GM11168 (cell line): Measurements from ENCODE around the gene TTC9.

Experiments used
- in situ Hi-C: fragments of 300-500 bp; cut with MboI; formaldehyde crosslinking; loops from one replicate; pipeline ENCODE4 v1.12.0; 2022; ENCODE audit warnings: low sequenced_read_pairs; ENCODE audit not compliant: unreplicated experiment

TTC9 gene

DNA sequence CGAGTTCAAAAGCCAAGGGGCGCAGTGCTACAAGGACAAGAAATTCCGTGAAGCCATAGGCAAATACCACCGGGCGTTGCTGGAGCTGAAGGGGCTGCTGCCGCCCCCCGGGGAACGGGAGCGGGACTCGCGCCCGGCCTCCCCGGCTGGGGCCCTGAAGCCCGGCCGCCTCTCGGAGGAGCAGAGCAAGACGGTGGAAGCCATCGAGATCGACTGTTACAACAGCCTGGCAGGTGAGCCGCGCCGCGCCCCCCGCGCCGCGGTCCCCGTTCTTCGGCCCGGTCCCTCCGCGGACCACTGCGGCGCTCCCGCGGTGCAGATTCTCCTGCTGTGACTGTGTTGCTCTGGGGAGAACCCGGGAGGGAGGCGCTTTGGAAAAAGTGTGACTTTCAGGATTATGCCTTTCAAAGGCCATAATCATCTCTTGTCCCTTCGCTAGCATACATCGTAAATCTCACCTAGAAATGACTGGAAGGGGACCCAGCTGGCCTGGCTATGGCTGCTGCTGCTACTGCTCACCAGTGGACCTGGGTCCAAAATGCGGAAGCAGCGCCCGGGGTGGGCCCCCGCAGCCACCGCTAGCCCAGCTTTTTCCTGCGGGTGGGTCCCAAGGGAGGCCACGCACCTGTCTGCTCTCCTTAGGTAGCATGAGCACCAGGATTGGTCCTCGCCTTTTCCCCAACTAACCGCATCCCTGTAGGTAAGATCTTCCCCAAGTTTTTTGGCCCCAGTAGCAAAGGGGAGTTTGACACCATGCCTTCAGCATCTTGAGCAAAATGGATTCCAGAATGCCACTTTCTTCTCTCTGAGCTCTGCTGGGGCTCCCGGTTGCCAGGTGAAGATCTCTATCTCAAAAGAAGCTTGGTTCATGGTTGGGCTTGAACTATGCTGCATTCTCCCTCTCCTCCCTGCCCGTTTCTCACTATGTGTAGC lies 853 bp downstream of the TTC9 start:
- in situ Hi-C loops: no loop called here

GRCh38 chr14:70643967-70644366 lies 2.3 kb downstream of the TTC9 start:
- in situ Hi-C loops: no loop called here

DNA sequence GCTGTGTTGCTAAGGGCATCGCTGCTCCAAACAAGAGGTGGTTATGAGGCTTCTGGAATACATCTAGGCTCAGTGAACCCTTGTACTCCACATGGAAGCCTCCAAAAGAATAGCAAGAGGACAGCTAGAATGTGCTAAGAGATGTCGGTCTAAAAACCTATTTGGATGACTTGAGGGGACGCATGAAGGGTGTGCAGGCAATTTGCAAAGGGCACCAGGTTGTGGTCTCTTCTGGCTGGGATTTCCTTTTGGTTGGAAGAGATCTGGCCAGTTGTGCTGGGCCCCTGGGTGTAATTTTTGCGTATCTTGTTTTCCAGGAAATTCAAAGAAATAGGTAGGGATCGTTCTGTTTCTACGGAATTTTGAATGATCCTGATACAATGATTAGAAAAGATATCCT lies 4.2 kb downstream of the TTC9 start:
- in situ Hi-C loops: no loop called here

DNA sequence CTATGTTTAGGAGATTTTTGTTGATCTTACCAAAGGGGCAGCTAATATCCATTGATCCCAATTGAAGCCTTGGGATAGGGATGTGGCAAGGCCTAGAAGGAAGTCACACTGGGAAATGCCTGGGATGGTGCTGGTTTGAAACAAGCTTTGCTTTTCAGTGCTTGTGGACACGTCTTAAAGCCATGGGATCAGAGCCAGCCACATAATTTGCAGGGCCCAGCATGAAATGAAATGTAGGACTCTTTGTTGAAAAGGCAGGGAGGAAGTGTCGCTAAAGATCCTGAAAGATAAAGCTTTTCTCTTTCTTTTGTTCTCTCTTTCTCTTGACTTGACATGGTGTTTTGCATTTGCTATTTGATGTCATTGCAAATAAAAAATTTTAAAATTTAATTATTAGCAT lies 5.0 kb downstream of the TTC9 start:
- in situ Hi-C loops: no loop called here

- in situ Hi-C loops: no loop called here
Measured at GRCh38 chr14:70648346-70648745, 6.6 kb downstream of the TTC9 start.

DNA sequence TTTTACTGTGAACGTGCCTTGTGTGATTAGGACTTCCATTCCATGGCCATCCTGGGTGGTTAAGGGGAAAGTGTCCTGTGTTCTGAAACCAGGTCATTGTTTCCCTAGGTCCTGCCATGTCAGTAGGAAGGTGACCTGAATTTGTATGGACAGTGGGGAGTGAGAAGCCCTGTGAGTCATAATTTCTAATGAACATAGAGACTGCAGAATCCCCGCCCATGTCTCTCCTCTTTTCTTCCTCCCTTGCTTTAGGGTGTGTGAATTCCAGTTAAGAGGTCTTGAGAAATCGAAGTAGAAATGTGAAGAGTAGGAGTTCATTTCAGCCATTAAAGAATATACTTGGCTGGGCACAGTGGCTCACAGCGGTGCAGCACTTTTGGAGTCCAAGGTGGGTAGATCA lies 8.1 kb downstream of the TTC9 start:
- in situ Hi-C loops: no loop called here

DNA sequence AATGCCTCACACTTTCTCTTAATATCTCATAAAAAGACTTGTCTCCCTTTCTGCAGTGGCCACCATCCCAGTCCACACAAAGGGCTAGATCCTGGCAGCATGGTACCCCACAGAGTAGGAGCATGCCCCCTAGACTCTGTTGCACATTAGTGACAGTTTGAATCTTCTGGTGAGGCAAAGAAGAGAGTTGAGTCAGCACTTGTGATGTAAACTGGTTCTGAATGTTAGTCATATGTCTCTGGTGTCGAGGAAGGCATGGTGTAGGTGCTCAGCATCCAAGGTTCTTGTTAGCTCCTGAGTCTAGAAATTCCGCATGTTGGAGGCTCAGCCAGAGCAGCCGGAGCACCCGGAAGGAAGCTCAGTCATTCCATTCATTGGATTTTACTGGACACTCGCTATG lies 9.8 kb downstream of the TTC9 start:
- in situ Hi-C loops: no loop called here

DNA sequence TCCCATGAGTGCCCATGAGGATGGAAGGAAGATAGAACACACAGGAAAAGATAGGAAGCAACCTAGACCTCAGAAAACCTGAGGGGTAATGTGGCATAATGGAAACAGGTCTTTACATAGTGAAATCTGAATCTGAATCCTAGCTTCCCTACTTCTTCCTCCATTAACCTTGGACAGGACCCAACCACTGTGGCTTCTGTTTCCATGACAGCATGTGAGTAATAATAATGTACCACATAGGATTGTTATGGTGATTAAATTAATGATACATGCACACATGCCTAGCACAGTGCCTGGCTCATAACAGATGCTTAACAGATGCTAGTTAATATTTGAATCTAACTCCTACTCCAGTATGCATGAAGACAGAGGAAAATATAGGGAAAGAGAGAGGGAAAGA lies 11.2 kb downstream of the TTC9 start:
- in situ Hi-C loops: no loop called here

DNA sequence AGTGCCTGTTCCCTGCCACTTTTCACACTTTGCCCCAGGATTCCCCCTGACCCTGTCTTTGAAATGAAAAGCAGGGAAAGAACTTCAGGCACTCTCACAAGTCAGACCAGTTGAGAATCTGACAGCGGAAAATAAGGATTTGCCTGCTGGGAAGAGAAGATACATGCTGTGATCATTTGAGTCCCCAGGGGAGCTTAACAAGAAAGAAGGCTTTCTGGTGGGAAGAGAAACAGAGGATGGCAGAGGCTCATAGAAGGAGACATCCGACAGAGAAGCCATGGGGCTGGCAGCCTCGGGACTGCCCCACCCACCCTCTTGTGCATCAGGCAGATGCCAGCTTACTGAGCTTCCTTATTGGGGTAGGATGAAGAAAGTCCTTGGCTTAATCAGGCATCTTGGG lies 11.9 kb downstream of the TTC9 start:
- in situ Hi-C loops: no loop called here

DNA sequence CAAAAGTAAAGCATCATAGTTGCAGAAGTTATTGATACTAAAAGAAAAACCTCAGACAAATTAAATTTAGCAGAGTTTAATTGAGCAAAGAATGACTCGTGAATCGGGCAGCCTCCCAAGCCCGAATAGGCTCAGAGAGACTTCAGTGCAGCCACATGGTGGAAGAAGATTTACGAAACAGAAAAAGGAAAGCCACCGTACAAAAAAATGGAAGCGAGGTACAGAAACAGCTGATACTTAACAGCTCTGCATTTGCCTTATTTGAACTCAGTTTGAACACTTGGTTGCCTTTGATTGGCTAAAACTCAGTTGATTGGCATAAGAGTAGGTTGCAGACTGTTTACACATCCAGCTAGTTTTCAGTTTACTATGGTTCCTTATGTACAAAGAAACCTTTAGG lies 12.9 kb downstream of the TTC9 start:
- in situ Hi-C loops: no loop called here

DNA sequence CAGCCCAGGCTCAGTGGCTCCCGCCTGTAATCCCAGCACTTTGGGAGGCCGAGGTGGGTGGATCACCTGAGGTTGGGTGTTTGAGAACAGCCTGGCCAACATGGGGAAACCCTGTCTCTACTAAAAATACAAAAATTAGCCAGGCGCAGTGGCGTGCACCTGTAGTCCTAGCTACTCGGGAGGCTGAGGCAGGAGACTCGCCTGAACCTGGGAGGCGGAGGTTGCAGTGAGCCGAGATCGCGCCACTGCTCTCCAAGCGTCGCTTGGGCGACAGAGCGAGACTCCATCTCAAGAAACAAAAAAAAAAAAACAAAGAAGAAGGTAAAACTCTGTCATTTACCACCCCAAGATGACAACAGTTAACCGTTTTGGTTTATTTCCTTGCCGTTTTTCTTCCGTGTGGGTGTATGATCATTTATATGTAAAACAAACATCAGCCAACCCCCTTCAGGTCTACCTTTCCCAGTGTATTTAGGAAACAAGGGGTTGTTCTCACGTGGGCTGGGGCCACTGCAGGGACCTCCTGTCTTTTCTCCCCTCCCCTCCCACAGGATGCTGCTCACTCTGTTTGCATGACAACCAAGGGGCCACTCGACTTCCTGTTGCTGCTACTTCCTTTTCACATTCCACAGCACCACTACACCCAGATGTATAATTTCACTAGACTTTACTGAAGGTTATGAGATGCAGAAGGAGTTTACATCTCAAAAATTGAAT lies 13.6 kb downstream of the TTC9 start:
- in situ Hi-C loops: no loop called here

DNA sequence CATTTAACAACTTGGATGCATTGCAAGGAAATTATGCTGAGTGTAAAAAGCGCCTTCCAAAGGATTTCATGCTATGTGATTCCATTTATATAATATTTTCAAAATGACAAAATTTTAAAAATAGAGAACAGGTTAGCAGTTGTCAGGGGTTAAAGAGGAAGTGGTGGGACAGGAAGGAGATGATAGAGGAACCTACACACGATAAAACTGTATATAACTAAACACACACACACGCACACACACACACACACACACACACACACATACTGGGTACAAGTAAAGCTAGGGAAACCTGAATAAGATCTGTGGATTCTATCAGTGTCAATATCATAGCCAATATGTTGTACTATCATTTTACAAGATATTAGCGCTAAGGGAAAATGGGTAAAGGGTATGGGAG lies 17.2 kb downstream of the TTC9 start:
- in situ Hi-C loops: no loop called here

- in situ Hi-C loops: no loop called here
Measured at GRCh38 chr14:70660967-70661893, 19.5 kb downstream of the TTC9 start.

- in situ Hi-C loops: no loop called here
Measured at GRCh38 chr14:70662080-70662479, 20.4 kb downstream of the TTC9 start.

GRCh38 chr14:70662816-70663215 lies 21.1 kb downstream of the TTC9 start:
- in situ Hi-C loops: no loop called here

GRCh38 chr14:70663707-70664179 lies 22.0 kb downstream of the TTC9 start:
- in situ Hi-C loops: no loop called here

- in situ Hi-C loops: no loop called here
Measured at GRCh38 chr14:70664698-70665447, 23.2 kb downstream of the TTC9 start.

DNA sequence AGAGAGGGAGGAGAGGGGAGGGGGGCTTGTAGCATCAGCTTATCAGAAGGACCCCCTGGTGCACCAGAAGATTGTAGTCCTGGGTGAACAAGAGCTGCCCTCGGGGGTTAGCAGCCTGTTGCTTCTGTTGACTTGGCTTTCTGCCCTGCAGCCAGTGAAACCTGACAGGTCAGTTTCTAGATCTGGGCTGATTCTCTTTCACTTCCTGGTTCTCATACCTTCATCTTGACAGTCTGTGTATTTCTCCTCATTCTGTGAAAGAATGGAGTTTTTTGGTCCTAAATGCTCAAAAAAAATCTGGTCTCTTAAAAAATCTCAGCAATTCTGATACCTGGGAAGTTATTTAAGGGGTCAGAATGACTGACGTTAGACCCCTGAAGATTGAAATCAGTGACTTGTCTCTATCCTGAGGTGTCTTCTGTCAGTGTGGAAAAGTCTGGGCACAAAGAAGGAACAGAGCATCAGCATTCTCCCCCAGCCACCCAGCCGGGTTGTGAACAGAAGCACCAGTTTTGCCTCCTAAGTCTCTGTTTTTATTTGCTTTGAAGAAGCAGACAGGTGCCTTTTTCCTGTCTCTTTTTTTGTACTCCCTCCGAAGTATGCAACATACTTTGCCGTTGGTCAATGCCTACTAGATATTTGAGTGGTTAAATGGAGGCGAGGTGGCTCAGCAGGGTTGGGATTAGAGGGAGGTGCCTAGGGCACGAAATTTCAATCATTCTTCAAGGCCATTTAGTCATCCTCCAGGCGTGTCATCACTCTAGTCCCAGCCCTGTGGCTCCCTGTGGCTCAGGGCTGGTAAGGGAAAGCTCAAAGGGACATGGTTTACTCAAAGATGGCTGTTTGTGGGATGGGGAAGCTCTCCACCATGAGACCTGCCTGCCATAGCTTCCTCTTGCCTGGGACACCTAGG lies 24.0 kb downstream of the TTC9 start:
- in situ Hi-C loops: no loop called here

DNA sequence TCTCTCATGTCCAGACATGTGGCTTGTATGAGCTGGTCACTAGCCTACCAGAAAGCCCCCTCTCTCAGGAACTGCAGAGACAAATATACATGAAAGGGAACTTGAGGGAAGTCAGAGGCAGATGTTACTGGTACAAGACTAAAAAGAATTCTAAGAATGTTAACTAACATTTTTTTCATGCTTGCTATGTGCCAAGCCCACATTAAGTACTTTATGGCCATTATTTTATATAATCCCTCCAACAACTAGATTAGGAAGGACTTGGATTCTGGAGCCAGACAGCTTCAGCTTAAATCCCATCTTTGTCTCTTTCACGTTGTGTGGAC lies 24.6 kb downstream of the TTC9 start:
- in situ Hi-C loops: no loop called here
